GM12874 (cell line): ENCODE data around the gene FLT1.

Source experiments
- CTCF ChIP-seq: IDR thresholded peaks from 2 replicates; pipeline ENCODE4 v1.5.1; 2011; ENCODE audit warnings: low read depth, mild to moderate bottlenecking, control low read depth, low read length, moderate library complexity; ENCODE audit not compliant: insufficient read depth

Gene FLT1

GRCh38 chr13:28527629-28528028, 32.7 kb upstream of the FLT1 start:
- no peak for TF ChIP-seq CTCF

GRCh38 chr13:28526876-28527275, 31.9 kb upstream of the FLT1 start:
- TF ChIP-seq CTCF, result no peak

GRCh38 chr13:28522871-28523270, 27.9 kb upstream of the FLT1 start:
- TF ChIP-seq CTCF, result no peak

- TF ChIP-seq CTCF, result no peak
These were observed 18.8 kb upstream of the FLT1 start for GRCh38 chr13:28513745-28514144.

- no peak for TF ChIP-seq CTCF
These were observed 15.6 kb upstream of the FLT1 start for GRCh38 chr13:28510542-28510941.

GRCh38 chr13:28510066-28510465, 15.1 kb upstream of the FLT1 start:
- no peak for TF ChIP-seq CTCF

GRCh38 chr13:28505543-28506135, 10.7 kb upstream of the FLT1 start:
- no peak for TF ChIP-seq CTCF
